GDM1 (cell line): ENCODE measurements around the gene PHGDH.
"Not testable (repeated sequence)": the region's sequence is repeated elsewhere in the genome, so short reads cannot be mapped to it uniquely, and the experiment has no call there.

Source experiments
- DNase-seq: peaks from one replicate; lab custom pipeline; 2025; lab: John Stamatoyannopoulos, UW

Gene PHGDH

DNA sequence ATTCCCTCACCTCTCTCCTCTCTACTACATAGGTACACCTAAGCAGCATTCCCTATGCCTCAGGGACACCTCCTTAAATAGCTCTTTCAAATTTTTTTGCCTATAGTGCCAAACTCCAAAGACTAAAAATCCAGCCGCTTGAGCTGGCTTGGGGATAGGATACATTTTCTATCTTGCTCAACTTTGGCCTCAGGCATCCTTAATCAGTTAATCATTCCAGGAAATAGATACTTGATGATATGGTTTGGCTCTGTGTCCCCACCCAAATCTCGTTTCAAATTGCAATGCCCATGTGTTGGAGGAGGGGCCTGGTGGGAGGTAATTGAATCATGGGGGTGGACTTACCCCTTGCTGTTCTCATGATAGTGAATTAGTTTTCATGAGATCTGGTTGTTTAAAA, 11.4 kb upstream of the PHGDH start:
- no peak for DNase-seq

DNA sequence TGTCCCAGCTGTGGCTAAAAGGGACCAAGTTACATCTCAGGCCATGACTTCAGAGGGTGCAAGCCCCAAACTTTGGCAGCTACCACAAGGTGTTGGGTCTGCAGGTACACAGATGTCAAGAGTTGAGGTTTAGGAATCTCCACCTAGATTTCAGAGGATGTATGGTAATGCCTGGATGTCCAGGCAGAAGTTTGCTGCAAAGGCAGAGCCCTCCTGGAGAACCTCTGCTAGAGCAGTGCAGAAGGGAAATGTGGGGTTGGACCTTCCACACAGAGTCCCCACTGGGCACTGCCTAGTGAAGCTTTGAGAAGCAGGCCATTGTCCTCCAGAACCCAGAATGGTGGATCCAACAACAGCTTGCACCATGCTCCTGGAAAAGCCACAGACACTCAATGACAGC, 10.1 kb upstream of the PHGDH start:
- DNase-seq: no peak

GRCh38 chr1:119702384-119702783, 9.3 kb upstream of the PHGDH start:
- no peak for DNase-seq

DNA sequence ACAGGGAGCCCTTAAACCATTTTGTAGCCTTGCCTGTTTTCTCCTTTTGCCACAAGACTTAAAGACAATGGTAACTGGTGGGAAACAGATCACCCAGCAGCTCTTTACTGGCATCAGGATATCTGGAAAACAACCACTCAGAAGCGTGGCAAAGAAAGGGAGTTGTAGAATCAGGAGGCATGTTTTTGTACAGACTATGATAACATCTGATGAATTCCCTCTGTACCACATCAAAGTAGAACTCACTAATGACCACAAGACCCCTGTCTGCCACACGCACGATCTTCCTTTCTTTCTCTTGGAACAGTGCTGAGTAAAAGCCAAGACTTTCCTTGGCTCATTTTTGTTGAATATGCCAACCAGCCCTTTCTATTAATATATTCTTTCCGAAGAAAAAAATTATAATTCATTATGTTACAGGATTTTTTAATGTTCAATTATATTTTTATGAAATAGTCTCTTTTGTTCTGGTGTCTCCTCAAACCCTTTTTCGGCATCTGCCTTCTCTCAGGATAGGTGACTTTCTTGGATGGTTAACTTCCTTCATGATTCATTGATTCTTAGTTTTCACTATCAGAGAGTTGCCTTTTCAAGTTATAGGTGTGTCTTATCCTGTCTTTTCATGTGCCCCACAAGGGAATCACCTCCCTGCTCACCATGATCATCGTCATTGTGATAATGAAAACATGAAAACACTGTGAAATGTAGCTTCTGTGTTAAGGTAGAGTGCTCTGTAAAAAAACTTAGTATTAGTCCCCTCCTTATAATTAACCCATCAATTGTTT, 7.9 kb upstream of the PHGDH start:
- no peak for DNase-seq

DNA sequence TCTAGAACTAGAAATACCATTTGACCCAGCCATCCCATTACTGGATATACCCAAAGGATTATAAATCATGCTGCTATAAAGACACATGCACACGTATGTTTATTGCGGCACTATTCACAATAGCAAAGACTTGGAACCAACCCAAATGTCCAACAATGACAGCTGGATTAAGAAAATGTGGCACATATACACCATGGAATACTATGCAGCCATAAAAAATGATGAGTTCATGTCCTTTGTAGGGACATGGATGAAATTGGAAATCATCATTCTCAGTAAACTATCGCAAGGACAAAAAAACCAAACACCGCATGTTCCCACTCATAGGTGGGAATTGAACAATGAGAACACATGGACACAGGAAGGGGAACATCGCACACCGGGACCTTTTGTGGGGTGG, 5.1 kb upstream of the PHGDH start:
- not testable (repeated sequence) for DNase-seq

- not testable (repeated sequence) for DNase-seq
Measured at GRCh38 chr1:119711356-119711803, 354 bp upstream of the PHGDH start.

DNA sequence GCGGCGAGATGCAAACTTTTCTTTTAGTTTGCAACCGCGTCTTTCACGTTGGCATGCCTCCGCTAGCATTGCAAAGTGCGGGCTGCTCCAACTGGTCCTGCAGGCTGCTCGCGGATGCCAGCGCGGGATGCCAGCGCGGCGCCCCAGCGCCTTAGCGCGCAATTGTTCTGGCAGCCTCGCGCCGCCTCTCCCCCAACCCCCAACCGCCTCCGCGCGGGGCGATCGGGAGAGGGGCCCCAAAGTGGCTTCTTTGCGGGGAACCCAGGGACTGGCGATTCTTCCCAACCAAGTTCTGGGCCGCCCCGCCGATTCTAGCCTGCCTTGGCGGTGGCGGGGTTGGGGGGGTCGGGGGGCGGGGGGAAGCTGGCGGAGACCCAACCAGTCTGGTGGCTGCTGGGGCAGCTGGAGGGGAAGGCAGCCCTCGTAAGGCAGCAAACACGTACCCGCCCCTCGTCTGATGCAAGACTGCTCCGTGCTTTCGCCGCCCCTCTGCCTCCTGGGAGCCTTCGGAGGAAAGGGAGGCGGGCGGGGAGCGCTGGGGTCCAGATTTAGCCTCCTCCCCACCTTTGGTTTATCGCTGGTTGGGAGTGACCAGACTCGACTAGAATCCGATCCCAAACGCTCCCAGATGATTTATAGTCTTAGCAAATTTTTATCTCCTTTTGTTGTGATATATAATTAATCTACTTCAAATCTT, 756 bp downstream of the PHGDH start:
- peak; percentile 53 for DNase-seq

DNA sequence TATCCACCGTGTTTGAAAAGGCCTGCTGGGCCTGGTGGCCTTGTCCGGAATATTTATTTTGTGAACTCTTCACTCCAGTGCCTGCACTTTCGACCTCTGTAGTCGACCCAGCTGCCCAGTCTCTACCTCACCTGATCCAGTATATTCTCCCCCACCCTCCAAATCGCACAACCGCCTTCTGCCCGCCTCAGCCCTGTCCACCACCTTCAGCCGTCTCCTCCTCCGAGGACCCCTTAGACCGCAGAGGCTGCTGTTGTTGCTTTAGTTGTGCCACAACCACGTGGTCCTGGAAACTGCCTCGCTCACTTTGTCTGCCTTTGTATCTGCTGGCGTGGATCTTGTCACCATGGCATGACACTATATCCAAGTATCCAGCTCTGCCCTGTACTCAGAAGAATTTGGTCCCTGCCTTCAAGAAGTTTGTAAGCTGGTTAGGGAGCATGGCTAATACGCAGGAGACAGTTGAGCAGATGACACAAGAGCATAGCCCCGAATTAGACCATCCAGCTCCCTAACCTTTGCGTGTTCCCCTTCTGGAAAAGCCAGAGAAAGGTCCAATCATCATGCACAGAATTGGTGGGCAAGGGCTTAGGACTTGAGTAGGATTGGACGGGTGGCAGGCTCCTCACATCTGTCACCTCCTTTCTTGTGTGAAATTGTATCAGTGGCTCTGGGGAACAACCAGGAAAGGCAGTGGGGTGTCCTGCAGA, 1.5 kb downstream of the PHGDH start:
- no peak for DNase-seq

GRCh38 chr1:119713749-119714456, 2.2 kb downstream of the PHGDH start:
- no peak for DNase-seq

DNA sequence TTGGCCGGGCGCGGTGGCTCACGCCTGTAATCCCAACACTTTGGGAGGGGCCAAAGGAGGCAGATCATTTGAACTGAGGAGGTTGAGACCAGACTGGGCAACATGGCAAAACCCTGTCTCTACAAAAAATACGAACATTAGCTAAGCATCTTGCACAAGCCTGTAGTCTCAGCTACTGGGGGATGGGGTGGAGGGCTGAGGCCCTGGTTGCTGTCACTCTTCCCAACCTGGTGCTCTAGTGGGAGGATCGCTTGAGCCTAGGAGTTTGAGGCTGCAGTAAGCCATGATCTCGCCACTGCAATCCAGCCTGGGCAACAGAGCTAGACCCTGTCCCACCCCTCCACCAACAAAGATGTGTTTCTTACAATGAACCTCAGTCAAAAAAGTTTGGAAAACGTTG, 2.8 kb downstream of the PHGDH start:
- DNase-seq: no peak

- DNase-seq: peak; percentile 59
Measured at GRCh38 chr1:119715542-119715941, 3.8 kb downstream of the PHGDH start.

DNA sequence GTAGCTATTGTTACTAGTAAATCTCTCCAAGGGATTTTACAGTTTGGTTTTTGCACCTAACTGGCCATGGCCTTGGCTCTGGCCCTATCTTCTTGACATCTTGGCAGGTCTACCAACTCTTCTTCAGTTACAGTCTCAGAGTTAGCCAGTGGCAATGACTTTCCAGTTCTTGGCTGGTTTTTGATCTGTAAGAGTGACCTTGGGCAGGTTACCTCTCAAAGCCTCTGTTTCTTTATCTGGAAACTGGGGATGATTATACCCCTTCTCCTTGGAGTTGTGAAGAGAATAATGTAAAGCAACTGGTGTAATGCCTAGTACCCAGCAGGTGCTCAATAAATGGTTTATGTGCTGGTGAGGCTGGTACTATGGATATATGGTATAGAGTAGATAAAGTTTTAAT, 6.7 kb downstream of the PHGDH start:
- DNase-seq: no peak

DNA sequence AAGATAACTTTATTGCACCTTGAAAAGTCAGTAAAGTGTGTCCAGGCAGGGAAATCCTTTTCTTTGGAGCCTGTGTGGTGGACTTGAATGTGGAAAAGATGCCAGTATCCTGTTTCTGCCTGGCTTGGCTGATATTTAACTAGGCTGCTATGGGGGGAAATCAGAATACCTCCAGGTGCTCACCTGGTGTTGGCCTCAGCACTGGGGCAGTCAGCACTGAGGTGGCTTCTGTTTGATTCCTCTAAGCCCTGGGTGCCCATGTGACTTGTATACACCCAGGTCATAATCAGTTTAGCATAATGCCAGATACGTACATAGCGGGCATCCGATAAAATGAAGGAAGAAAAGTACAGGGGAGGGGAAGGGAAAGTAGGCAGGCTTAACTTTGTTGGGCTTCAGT, 7.2 kb downstream of the PHGDH start:
- DNase-seq: no peak

- no peak for DNase-seq
Measured at GRCh38 chr1:119720866-119721440, 9.2 kb downstream of the PHGDH start.

DNA sequence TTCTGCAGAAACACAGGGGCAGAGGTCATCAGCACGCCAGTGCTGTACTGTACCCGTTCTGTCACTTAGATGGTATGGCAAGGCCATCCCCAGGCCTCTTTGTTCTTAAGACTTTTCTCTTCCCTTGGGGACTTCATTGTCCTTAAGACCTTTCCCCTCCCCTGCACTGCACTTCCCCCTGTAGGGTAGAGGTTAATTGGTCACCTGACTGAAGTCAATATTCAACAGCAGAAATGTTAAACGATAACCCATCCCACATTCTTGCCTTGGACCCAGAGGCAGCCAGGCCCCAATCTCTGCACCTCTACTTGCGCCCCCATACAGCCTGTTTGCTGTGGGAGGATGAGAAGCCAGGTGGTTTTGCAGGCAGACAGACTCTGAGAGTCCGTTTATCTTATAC, 10.2 kb downstream of the PHGDH start:
- DNase-seq: no peak

GRCh38 chr1:119724611-119725218, 13.0 kb downstream of the PHGDH start:
- DNase-seq: no peak

- no peak for DNase-seq
Measured at GRCh38 chr1:119725626-119726025, 13.9 kb downstream of the PHGDH start.

GRCh38 chr1:119727991-119728390, 16.3 kb downstream of the PHGDH start:
- no peak for DNase-seq

GRCh38 chr1:119729044-119729443, 17.3 kb downstream of the PHGDH start:
- DNase-seq: no peak

DNA sequence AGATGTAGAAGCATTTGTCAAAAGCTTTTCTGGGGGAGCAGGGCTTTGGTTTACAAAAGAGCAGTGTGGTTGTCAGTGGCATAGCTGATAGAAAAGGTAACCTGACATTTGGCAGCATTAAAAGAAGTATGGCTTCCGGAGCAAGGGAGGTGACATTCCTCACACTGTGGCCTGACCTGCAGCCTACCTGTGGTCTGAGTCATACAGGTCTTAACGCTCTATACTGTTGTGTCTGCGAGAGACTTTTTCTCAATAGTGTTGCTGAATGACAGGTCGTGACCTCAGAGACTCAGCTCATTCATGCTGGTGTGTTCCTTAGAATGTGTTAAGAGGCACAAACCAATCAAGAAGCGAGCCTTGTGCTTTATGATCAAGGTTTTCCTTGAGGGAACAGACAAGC, 19.3 kb downstream of the PHGDH start:
- no peak for DNase-seq

DNA sequence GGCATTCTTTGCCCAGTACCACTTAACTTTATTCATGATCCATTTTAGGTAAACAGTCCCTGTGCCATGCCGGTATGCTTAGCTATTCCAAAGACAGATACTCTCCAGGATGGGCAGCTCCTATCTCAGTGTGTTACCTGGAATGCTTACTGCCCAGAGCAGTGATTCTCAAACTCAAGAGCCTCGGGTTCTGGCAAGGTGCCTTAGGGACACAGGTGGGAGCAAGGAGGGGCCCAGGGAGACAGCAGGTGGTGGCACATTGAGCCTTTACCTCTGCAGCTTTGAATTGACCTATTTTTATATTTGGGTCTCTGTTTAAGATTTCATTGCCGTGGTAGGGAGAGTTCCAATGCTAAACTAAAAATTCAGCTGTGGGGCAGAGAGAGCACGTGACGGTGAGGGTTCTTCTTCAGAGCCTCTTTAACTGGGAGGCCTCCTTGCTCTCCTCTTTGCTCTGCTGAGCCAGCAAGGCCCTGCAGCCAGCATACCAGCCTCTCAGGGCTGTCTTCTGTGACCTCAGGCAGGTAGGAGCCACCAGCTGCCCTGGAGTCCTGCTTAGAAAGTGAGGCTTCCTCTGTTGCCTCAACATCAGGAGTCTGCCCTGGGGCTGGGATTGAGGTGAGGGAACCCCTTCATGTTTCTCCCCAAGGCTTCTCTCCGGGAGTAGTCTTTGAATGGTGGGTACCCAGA, 20.2 kb downstream of the PHGDH start:
- DNase-seq: no peak
